ENCODE data around the gene RNF10.

RNF10 gene

DNA sequence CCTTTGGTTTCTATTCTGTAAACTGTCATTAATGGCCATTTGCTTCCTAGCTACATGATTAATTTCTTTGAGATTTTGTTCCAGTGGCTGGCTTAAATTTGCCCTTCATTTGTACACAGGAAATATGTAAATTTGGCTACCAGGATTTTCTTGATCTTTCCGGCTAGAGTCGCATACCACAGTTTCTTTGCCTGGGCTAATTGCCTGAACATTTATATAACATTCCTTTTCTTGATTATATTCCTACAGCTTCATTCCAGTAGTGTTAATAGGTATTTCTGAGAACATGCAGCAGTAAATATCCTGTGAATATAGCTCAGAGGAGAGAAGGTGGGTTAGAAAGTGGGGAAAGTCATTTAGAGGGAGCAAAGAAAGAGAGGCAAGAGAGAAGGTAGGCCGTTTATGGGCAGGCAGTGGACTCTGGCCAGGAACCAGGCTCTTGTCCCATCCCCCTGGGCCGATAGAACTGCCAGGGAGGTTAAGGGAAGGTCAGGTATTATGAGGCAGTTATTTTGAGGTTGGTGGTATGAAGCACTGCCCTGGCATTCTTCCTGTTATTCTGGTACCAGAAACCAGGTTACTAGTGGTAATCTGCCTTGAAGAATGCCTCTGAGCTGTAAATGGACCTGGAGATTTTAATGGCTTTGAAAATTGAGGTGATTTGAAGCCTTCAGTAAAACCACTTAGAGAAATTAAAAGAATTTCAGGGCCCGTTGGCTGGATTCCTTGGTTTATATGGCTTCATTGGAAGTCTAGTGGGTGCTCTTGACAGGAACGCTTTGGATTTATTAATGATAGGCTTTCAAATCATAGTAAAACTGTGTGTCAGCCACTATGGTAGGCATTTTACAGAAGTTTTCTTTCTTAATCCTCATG lies 4.4 kb downstream of the RNF10 start:
- peaks cover 66% of the 10 kb centered on the region for H4K20me1 ChIP-seq (ENCODE audit: insufficient read depth, low read length)
- H3K4me1 ChIP-seq (ENCODE audit: low read length) = peaks cover 21% of the 10 kb centered on the region
- no peak overlapping the region for H3K4me3 ChIP-seq (ENCODE audit: low read length)
- no peaks in the 10 kb centered on the region for H3K9me3 ChIP-seq (ENCODE audit: insufficient read depth, low read length)
- H3K4me2 ChIP-seq (ENCODE audit: low read length) = no peak overlapping the region
- H3K36me3 ChIP-seq (replicated peaks; ENCODE audit: low read depth, low read length) = peaks cover 44% of the 10 kb centered on the region
- TF ChIP-seq, protein P1, sequence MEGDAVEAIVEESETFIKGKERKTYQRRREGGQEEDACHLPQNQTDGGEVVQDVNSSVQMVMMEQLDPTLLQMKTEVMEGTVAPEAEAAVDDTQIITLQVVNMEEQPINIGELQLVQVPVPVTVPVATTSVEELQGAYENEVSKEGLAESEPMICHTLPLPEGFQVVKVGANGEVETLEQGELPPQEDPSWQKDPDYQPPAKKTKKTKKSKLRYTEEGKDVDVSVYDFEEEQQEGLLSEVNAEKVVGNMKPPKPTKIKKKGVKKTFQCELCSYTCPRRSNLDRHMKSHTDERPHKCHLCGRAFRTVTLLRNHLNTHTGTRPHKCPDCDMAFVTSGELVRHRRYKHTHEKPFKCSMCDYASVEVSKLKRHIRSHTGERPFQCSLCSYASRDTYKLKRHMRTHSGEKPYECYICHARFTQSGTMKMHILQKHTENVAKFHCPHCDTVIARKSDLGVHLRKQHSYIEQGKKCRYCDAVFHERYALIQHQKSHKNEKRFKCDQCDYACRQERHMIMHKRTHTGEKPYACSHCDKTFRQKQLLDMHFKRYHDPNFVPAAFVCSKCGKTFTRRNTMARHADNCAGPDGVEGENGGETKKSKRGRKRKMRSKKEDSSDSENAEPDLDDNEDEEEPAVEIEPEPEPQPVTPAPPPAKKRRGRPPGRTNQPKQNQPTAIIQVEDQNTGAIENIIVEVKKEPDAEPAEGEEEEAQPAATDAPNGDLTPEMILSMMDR (IDR thresholded peaks at IDR 0.05; ENCODE audit: low read depth, low read length) = no peak
- TF ChIP-seq EZH2phosphoT487 (IDR thresholded peaks at IDR 0.05; ENCODE audit: low read depth) = no peak
- H3K79me2 ChIP-seq (ENCODE audit: low read length) = peaks cover 94% of the 10 kb centered on the region
- no peaks in the 10 kb centered on the region for H3K27me3 ChIP-seq (ENCODE audit: low read depth, low read length)
- H2AFZ ChIP-seq (ENCODE audit: low read depth, low read length) = no peak overlapping the region
- no peak overlapping the region for H3K27ac ChIP-seq (ENCODE audit: low read length)
- no peak overlapping the region for H3K9ac ChIP-seq (ENCODE audit: low read length)

DNA sequence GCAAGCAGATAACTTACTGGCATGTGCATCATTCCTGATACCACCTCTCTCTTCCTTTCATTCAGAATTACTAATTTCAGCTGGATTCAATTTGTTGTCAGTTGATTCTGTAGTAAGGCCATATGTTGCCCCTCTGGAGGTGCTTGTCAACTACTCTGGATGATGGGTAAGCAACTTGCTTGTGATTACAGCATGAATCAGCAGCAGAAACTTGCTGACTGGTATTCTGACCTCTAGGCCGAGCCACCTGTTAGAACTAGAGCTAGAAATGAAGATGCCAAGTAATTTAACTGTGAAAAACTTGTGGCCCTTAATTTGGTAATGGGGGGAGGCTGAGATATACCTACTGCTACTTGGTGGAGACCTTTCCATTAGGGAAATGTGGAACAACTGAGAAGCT lies 5.1 kb downstream of the RNF10 start:
- H3K4me3 ChIP-seq (ENCODE audit: low read length) = no peak overlapping the region
- no peaks in the 10 kb centered on the region for H3K27me3 ChIP-seq (ENCODE audit: low read depth, low read length)
- peaks cover 44% of the 10 kb centered on the region for H3K36me3 ChIP-seq (replicated peaks; ENCODE audit: low read depth, low read length)
- no peak overlapping the region for H2AFZ ChIP-seq (ENCODE audit: low read depth, low read length)
- H4K20me1 ChIP-seq (ENCODE audit: insufficient read depth, low read length) = peaks cover 72% of the 10 kb centered on the region
- H3K27ac ChIP-seq (ENCODE audit: low read length) = no peak overlapping the region
- TF ChIP-seq, protein P1 (IDR thresholded peaks at IDR 0.05; ENCODE audit: low read depth, low read length) = no peak
- no peak for TF ChIP-seq EZH2phosphoT487 (IDR thresholded peaks at IDR 0.05; ENCODE audit: low read depth)
- H3K79me2 ChIP-seq (ENCODE audit: low read length) = peaks cover 100% of the 10 kb centered on the region
- no peaks in the 10 kb centered on the region for H3K9me3 ChIP-seq (ENCODE audit: insufficient read depth, low read length)
- no peak overlapping the region for H3K9ac ChIP-seq (ENCODE audit: low read length)
- peaks cover 21% of the 10 kb centered on the region for H3K4me1 ChIP-seq (ENCODE audit: low read length)
- no peak overlapping the region for H3K4me2 ChIP-seq (ENCODE audit: low read length)

DNA sequence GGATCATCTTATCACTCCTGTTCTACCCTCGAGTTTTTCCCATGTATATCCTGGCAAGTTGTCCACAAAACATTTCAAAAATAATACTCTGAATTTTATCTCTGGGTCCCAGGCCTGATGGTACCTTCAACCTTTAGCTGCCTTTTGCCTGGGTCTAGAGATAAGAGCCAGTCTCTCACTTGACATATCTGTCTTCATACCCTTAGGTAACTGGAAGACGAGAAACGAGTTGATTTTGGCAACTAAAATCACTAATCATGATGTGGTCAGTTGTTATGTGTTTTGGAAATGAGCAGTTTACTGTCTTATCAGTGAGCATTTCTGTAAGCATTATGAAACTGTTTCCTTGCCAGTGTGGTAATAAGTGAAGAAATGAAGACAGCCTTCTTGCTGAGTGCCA lies 6.3 kb downstream of the RNF10 start:
- Histone ChIP-seq H3K27ac (ENCODE audit: low read length) (no peak overlapping the region), H3K4me2 (ENCODE audit: low read length) (no peak overlapping the region), H3K4me1 (ENCODE audit: low read length) (peaks cover 20% of the 10 kb centered on the region), H3K79me2 (ENCODE audit: low read length) (peaks cover 96% of the 10 kb centered on the region), H3K4me3 (ENCODE audit: low read length) (no peak overlapping the region), H2AFZ (ENCODE audit: low read depth, low read length) (no peak overlapping the region), H3K27me3 (ENCODE audit: low read depth, low read length) (no peaks in the 10 kb centered on the region), H3K36me3 (replicated peaks; ENCODE audit: low read depth, low read length) (peaks cover 46% of the 10 kb centered on the region), H3K9ac (ENCODE audit: low read length) (no peak overlapping the region), H4K20me1 (ENCODE audit: insufficient read depth, low read length) (peaks cover 72% of the 10 kb centered on the region), H3K9me3 (ENCODE audit: insufficient read depth, low read length) (no peaks in the 10 kb centered on the region)
- TF ChIP-seq, protein P1 (IDR thresholded peaks at IDR 0.05; ENCODE audit: low read depth, low read length) = no peak
- no peak for TF ChIP-seq EZH2phosphoT487 (IDR thresholded peaks at IDR 0.05; ENCODE audit: low read depth)

DNA sequence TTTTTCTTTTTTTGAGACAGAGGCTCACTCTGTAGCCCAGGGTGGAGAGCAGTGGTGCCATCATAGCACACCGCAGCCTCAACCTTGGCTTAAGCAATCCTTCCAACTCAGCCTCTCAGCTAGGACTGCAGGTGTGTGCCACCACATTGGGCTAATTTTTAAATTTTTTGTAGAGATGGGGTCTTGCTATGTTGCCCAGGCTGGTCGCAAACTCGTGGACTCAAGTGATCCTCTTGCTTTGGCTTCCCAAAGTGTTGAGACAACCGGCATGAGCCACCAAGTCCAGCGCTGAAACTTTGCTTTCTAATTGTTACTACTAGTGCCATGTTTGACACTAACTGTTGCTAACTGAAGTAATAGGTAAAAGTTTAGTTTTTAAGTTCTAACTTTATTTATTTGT lies 8.0 kb downstream of the RNF10 start:
- peaks cover 95% of the 10 kb centered on the region for H3K79me2 ChIP-seq (ENCODE audit: low read length)
- no peaks in the 10 kb centered on the region for H3K27me3 ChIP-seq (ENCODE audit: low read depth, low read length)
- H3K9ac ChIP-seq (ENCODE audit: low read length) = no peak overlapping the region
- no peak overlapping the region for H3K4me3 ChIP-seq (ENCODE audit: low read length)
- no peaks in the 10 kb centered on the region for H3K9me3 ChIP-seq (ENCODE audit: insufficient read depth, low read length)
- no peak overlapping the region for H3K4me2 ChIP-seq (ENCODE audit: low read length)
- H3K27ac ChIP-seq (ENCODE audit: low read length) = no peak overlapping the region
- H2AFZ ChIP-seq (ENCODE audit: low read depth, low read length) = no peak overlapping the region
- peaks cover 5% of the 10 kb centered on the region; the same call in 1 of the 2 replicates for H3K4me1 ChIP-seq (ENCODE audit: low read length)
- H3K36me3 ChIP-seq (replicated peaks; ENCODE audit: low read depth, low read length) = peaks cover 46% of the 10 kb centered on the region
- H4K20me1 ChIP-seq (ENCODE audit: insufficient read depth, low read length) = peaks cover 66% of the 10 kb centered on the region
- TF ChIP-seq EZH2phosphoT487 (IDR thresholded peaks at IDR 0.05; ENCODE audit: low read depth) = no peak
- TF ChIP-seq, protein P1 (IDR thresholded peaks at IDR 0.05; ENCODE audit: low read depth, low read length) = no peak
